Esophagus muscularis mucosa (tissue), 4 donors: ENCODE results near the gene RMDN3. TPM values are rescaled to one million over a fixed set of nuclear protein-coding genes. Genes with fewer than 3 reads are reported as not detected.

ENCODE experiments used
- DNase-seq: peaks from one replicate; pipeline ENCODE4 v3.0.0-alpha.2; 2017; ENCODE audit errors: extremely low spot score
- H3K27ac ChIP-seq, 4 donors: fragments of 200-600 bp; sonication (generic); replicated peaks in 1 of 4; 1 replicate in 3 of 4; 2 replicates in 1 of 4; pipeline ENCODE4 v1.5.1; 2016 to 2019; ENCODE audit warnings: mild to moderate bottlenecking in 1 of 4
- H3K27me3 ChIP-seq, 4 donors: fragments of 200-600 bp; sonication (generic); one replicate each; pipeline versions ENCODE4 v1.5.1 to v1.6.0; 2016 to 2019
- H3K36me3 ChIP-seq, 4 donors: fragments of 200-600 bp; sonication (generic); one replicate each; pipeline ENCODE4 v1.5.1; 2016 to 2019
- H3K4me1 ChIP-seq, 4 donors: fragments of 200-600 bp; sonication (generic); one replicate each; pipeline ENCODE4 v1.5.1; 2016 to 2019
- H3K4me3 ChIP-seq, 4 donors: fragments of 200-600 bp; sonication (generic); 1 replicate in 2 of 4; 2 replicates in 2 of 4; pipeline ENCODE4 v1.5.1; 2016 to 2019; ENCODE audit warnings: mild to moderate bottlenecking in 4 of 4, moderate library complexity in 1 of 4
- H3K9me3 ChIP-seq, 4 donors: fragments of 200-600 bp; sonication (generic); 1 replicate in 3 of 4; 2 replicates in 1 of 4; pipeline ENCODE4 v1.5.1; 2016 to 2019
- CTCF ChIP-seq, 3 experiments: fragments of 200-600 bp in 2 of 3; fragments of 450-650 bp in 1 of 3; sonication (generic) in 2 of 3; IDR thresholded peaks; one replicate each; pipeline ENCODE4 v1.5.1; 2017 to 2019; ENCODE audit warnings: antibody characterized with exemption in 3 of 3, mild to moderate bottlenecking in 2 of 3, moderate library complexity in 1 of 3
- EP300 ChIP-seq: sonication (generic); formaldehyde crosslinking; IDR thresholded peaks from one replicate; pipeline ENCODE4 v1.6.1; 2017; ENCODE audit warnings: antibody characterized with exemption
- POLR2A ChIP-seq: fragments of 450-650 bp; IDR thresholded peaks from one replicate; pipeline ENCODE4 v1.6.1; 2017; ENCODE audit warnings: antibody characterized with exemption, moderate library complexity, mild to moderate bottlenecking, low read depth
- POLR2AphosphoS5 ChIP-seq, 2 donors: sonication (generic); formaldehyde crosslinking; IDR thresholded peaks; one replicate each; pipeline ENCODE4 v1.6.1; 2017; ENCODE audit warnings: antibody characterized with exemption in 2 of 2
- WGBS: methylation state at CpG from one replicate; pipeline ENCODE4 v1.1.5; 2018; 5-methylcytosine and 5-hydroxymethylcytosine counted together
- intact Hi-C: fragments of 100-400 bp; cut with DNase I; formaldehyde crosslinking; loops from one replicate; pipeline ENCODE4 v1.15.1; 2023
- total RNA-seq, 4 donors: library from RNA; depleted of rRNA; stranded (reverse); fragments of >200 nt; gene quantifications; one replicate each; pipeline versions ENCODE4 v1.1.0 to v1.2.1, GENCODE V29; 2016

RMDN3 gene
- total RNA-seq, 4 donors from 2014 or later = 29.5 to 34.9 (median 31.5) TPM

GRCh38 chr15:40769274-40770146 lies 14.5 kb upstream of the RMDN3 start, which contains the start of gene C15orf62:
C15orf62 (plus strand) TSS chr15:40769980; CDS start chr15:40770496, 516 bp downstream.
- WGBS = 65% methylated on average over 17 of the region's 28 CpGs
- TF ChIP-seq POLR2AphosphoS5 (IDR thresholded peaks at IDR 0.05) (no peak), POLR2A (no peak), EP300 (no peak), CTCF (IDR thresholded peaks at IDR 0.05) (no peak)
- no peak for DNase-seq
- Histone ChIP-seq H3K9me3 (no peaks in the 10 kb centered on the region), H3K4me3 (no peak within 1 kb of the TSS), H3K27me3 (no peaks in the 10 kb centered on the region), H3K4me1 (peaks cover 4 to 43% (median 39%) of the 10 kb centered on the region in 4 donors), H3K36me3 (peaks cover 31 to 73% (median 69%) of the 10 kb centered on the region in 4 donors), H3K27ac (peak within 1 kb of the TSS in 3 of 4 donors; percentile 38 to 63 (median 42))
- intact Hi-C loops = no loop called here

- 79% methylated on average over 16 of the region's 21 CpGs for WGBS
- TF ChIP-seq POLR2AphosphoS5 (IDR thresholded peaks at IDR 0.05) (no peak), POLR2A (no peak), CTCF (IDR thresholded peaks at IDR 0.05) (no peak), EP300 (no peak)
- no peak overlapping the region for H3K4me3 ChIP-seq
- intact Hi-C loops = no loop called here
- no peak for DNase-seq
- peaks cover 7 to 51% (median 47%) of the 10 kb centered on the region in 4 donors for H3K4me1 ChIP-seq
- H3K9me3 ChIP-seq = no peaks in the 10 kb centered on the region
- peaks cover 23 to 65% (median 61%) of the 10 kb centered on the region in 4 donors for H3K36me3 ChIP-seq
- H3K27me3 ChIP-seq = no peaks in the 10 kb centered on the region
- H3K27ac ChIP-seq = peak overlapping the region in 3 of 4 donors; percentile 38 to 63 (median 42)
Observed at GRCh38 chr15:40768521-40769273, 13.6 kb upstream of the RMDN3 start.

- WGBS = 95% methylated on average over 26 of the region's 29 CpGs
- Histone ChIP-seq H3K4me3 (no peak overlapping the region), H3K9me3 (no peaks in the 10 kb centered on the region), H3K36me3 (peaks cover 16 to 58% (median 53%) of the 10 kb centered on the region in 4 donors), H3K27me3 (no peaks in the 10 kb centered on the region), H3K4me1 (peaks cover 12 to 59% (median 54%) of the 10 kb centered on the region in 4 donors), H3K27ac (peak overlapping the region in 2 of 4 donors; percentile 10 to 63)
- no peak for DNase-seq
- no peak for TF ChIP-seq EP300
- TF ChIP-seq POLR2AphosphoS5 (IDR thresholded peaks at IDR 0.05) = no peak
- TF ChIP-seq CTCF (IDR thresholded peaks at IDR 0.05) = no peak
- no peak for TF ChIP-seq POLR2A
- intact Hi-C loops = no loop called here
Observed at GRCh38 chr15:40767838-40768500, 12.9 kb upstream of the RMDN3 start.

GRCh38 chr15:40766906-40767837 lies 12.1 kb upstream of the RMDN3 start:
- TF ChIP-seq POLR2A (no peak), CTCF (IDR thresholded peaks at IDR 0.05) (no peak), POLR2AphosphoS5 (IDR thresholded peaks at IDR 0.05) (no peak), EP300 (no peak)
- no peak for DNase-seq
- peaks cover 9 to 51% (median 46%) of the 10 kb centered on the region in 4 donors for H3K36me3 ChIP-seq
- H3K4me1 ChIP-seq = peaks cover 16 to 65% (median 60%) of the 10 kb centered on the region in 4 donors
- no peak overlapping the region for H3K4me3 ChIP-seq
- no peaks in the 10 kb centered on the region for H3K9me3 ChIP-seq
- no peak overlapping the region for H3K27ac ChIP-seq
- 87% methylated on average over 15 of the region's 32 CpGs for WGBS
- H3K27me3 ChIP-seq = no peaks in the 10 kb centered on the region
- intact Hi-C loops = no loop called here
